NOMO-1 treated with DMSO at 0.1 percent for 48 hours (cell line): ENCODE measurements around the gene SMPD1.

Experiments
- DNase-seq: peaks from one replicate; lab custom pipeline; 2025; ENCODE audit not compliant: unreplicated experiment; lab: John Stamatoyannopoulos, UW

Gene SMPD1

DNA sequence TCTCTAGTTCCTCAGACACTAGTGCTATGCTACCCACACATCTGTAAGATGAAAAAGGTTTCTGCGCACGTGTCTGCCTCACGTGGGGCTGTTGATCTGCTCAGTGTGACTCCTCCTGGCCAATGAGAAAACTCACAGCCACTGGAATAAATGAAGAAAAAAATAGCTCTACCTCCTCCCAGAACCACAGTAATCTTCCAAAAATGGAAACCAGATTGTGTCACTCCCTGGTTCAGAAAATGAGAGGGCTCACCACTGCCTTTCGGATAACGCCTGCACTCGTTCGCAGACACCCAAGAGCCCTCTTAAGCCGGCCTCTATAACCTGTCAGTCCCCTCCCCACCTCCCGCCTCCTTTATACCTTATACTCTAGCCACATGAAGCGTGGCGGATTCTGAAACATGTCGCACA, 23.5 kb downstream of the SMPD1 start:
- no peak for DNase-seq

DNA sequence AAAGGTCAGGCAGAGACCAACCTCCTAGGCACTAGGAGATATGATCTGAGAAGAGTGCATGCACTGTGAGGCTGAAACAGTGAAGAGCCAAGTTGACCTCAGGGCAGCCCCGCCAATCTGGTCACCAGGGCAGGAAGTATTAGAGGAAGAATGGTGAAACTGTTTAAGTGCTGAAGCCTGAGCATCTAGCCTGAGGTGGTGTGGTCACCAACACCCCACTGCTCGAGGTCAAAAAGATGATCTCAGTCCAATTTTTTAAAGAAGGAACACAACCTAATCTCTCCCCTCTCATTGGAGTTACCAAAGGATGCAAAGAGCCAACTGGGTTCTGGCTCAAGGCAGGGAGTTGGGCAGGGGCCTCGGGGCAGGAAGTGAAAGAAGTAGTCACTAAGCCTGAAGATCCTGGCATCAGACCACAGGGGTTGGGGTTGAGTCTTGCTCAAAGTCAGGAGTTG, 24.6 kb downstream of the SMPD1 start:
- DNase-seq, result peak; percentile 59

DNA sequence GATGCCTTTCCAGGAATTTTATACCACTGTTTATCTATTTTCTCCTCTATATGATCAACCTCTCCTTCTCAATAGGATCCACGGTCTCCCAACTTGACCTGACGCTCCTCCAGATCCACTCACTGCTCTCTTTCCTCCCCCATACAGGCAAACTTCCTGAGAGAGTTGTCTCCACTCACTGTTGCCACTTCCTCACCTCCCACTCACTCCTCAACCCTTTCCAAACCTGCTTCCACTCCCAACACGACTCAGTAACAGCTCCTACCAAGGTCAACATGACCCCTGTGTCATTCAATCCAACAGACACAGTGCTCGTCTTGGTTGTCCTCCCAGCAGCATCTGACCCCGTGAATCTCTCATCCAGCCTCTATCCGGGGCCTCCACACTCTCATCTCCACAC, 25.5 kb downstream of the SMPD1 start:
- no peak for DNase-seq

DNA sequence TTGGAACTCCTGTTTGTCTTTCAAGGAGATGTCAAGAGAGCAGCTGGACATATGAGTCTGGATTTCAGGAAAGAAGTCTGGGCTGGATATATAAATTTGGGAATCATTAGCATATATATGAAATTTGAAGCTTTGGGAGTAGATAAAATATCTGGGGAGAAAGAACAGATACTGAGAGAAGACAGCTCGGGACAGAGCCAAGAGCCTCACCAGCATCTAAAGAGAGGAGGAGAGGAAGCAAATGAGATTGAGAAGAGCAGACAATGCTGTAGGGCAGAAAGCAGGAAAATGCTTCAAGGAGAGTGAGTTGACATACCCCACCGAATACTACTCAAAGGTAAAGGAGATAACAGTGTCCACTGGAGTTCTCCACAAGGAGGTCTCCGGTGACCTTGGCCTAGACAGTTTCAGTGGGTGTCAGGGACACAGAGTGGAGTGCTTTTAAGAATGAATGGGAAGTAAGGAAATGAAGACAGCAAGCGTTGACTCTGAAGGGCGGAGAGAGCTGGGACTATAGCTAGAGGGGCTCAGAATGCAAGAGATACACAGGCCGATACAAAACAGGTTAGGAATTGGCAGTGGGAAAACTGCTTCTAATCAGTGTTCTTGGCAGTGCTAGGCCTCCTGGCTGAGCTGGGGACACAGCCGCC, 27.8 kb downstream of the SMPD1 start:
- no peak for DNase-seq

DNA sequence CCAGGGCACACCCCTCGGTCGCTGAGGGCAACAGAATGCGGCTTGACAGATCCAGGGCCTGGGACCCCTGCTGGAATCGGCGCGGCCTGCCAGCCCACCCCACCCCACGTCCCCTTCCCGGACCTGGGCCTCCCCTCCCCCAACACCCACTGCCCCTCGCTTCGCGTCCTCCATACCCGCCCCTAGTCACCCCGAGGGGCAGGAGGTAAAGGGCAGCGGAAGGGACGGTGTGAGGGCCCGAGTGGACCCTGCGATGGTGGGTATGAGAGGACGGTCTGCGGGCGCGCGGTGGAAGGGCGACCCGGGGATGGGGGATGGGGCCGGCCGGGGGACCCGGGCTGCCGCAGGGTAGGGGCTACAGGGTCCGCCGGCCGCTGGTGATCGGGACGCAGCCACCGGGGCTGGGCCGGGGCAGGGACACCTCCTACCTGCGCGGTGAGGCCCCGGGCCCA, 28.3 kb downstream of the SMPD1 start:
- DNase-seq, result no peak

DNA sequence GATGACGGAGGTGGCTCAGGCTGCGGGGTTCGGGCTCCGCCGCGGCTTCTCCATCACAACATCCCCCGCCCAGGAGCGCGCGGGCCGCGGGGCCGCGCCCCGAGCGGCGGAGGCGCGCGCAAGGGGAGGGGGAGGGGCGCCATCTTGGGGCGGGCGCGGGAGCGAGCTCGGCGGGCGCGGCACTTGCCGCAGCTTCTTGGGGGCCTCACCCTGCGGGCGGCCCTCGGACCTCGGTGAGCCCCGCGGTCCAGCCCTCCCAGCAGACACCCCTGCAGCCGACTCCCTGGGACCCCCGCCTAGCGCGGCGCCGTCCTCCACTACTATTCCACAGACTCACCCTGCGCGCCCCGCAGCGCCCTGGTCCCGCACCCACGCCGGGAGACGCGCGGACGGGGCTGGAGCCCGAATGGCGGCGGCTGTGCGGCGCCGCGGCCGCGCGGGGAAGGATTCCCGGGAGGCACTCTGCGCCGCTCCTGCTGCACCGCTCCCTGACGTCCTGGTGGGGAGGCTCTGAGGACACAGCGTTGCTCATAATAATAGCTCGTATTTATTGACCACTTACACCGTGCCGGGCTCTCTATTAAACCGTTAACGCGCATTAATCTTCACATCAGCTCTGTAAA, 28.8 kb downstream of the SMPD1 start, which contains the start of gene APBB1:
Gene APBB1 (minus strand): TSS at position 86 of the 623 bp plus-strand sequence. CDS start 7,747 bp downstream, outside the sequence.
- DNase-seq, result peak; percentile 12

DNA sequence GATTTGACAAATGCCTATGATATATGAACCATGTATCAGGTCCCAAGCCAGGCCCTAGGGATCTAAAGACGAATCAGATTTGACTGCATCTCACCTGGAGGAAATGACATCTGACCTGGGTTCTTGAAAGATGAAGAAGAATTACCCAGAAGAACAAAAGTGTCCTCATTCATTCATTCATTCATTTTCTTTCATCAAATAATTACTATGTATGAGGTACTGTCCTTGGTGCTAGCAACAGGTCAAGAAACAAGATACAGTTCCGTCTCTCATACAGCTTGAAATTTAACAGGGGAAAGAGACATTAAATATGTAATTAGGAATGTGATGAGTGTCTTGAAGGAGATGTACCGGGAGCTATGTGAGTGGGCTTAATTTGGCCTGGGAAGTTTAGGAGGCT, 30.4 kb downstream of the SMPD1 start:
- DNase-seq, result no peak

DNA sequence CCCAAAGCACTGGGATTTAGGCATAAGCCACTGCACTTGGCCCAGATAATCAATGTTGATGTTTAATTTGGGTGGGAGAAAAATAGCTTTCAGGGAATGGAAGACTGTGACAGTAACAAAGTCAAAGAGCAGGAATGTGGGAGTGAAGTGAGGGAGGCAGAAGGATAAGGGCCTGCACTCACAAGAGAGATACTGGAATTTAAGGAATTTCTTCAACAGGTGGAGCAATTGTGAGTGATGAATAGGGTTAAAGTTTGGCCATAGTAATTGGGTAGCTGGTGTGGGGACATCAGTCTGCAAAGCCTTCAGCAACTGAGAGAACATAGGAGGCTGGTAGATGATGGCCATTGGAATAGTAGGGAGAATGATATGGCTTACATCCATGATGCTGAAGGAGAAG, 37.2 kb downstream of the SMPD1 start:
- no peak for DNase-seq

DNA sequence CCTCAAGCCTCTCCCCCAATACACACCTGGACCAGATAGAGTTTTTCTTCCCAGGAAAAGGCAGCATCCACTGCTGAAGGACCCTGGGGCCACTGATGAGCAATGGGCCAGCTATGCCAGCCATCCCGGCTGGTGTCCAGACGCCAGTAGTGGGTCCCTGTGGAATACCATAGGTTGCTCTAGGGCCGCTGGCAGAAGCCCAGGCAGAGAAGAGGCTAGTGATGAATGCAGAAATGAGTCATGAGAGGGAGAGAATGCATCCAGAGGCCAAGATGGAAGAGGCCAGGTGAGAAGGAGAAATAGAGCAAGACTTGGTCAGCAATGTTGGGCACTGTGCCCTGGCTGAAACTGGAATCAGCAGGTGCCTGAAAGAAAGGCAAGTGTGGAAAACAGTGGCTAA, 41.6 kb downstream of the SMPD1 start:
- no peak for DNase-seq

DNA sequence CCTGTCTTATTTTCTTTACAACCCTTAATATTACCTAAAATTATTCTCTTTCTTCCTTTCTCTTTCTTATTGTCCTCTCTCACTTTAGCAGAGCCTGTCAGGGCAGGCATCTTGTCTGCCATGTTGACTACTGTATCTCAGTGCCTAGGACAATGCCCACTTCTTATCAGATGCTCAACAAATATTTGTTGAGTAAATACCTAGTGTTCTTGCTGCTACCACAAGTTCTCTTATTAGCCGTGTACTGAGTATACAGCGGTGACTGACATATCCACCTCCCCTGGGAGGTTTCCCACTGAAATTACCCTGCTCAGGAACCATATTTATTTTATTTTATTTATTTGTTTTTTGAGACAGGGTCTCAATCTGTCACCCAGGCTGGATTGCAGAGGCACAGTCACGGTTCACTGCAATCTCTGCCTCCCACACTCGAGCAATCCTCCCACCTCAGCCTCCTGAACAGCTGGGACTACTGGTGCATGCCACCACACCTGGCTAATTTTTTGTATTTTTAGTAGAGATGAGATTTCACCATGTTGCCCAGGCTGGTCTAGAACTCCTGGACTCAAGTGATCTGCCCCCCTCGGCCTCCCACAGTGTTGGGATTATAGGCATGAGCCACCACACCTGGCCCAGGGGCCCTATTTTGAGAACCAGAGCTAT, 43.9 kb downstream of the SMPD1 start:
- no peak for DNase-seq

DNA sequence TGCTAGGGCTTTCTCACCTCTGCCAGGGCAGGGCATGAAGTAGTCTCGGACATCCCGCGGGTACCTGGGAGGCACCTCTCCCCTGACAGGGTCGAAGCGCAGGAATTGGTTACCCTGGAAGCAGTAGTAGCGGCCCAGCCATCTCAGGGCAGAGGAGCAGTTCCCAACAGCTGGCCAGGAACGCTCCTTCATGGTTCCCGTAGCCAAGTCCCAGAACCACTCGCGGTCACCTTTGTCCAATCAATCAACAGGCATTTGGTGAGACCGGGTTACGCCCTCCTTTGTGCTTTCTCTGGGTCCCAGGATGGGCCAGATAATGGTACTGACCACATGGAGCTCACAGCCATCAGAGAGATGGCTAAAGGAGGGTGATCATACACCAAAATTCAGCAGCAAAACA, 47.1 kb downstream of the SMPD1 start:
- DNase-seq, result no peak

DNA sequence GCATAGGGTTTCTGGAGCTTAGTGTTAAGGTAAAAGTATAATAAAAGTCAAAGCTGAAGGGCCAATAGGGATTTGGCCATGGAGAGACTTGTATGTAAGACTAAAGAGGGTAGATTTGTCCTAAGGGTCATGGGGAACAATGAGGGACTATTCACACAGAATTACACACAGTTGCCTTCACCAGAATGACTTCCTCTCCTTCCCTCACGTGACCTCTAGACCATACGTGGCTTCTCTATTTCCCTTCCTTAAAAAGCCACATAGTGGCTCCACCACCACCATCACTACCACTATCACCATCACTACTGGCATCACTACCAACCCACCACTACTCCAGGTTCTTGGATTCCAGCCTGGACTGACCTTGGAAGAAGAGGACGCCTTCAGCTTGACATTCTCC, 47.7 kb downstream of the SMPD1 start:
- DNase-seq, result peak; percentile 63

DNA sequence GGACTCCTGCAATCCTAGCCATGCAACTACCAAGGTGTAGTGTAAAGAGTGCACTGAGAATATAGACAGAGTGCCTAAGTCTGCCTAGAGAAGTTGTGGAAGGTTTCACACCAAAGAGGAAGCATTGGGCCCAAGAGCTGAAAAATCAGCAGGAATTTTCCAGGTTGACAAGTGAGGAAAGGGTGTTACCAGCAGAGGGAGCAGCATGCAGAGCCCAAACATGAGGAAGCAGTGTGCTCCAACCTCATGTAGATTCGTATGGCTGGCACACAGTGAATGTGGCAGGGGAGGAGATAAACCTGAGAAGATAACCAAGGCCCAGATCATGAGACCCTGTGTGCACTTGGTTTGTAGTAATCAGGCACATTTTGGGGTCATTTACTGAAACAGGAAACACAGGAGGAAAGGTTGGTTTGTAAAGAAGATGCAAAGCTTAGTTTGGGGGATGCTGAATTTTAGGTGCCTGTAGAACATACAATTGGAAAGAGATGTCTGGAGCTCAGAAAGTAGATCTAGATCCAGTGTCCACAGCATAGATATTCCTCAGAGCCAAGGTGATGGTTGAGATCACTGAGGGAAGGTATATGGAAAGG, 48.8 kb downstream of the SMPD1 start:
- peak; percentile 64 for DNase-seq

DNA sequence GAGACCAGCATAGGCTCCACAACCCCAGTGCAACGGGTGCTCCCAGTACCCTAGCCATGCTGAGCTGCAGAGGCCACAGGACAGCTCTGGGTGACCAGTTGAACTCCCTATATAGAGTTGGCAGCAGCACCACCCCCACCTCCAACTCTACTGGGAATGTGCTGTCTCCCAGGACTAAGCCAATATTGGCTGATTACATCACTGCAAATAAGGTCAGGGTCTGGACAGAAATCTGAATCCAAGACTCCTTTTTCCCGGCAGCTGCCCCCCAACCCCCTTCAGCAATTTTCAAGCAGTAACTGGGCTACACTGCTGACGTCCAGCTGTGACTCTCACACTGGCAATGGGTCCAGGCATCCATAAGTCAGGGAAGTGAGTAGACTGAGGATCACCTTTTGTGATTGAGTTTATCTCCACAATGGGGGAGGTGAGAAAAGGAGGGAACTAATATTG, 50.7 kb downstream of the SMPD1 start, which contains the start of gene HPX:
Gene HPX (minus strand): TSS at position 82 of the 453 bp plus-strand sequence. CDS start 24 bp downstream, at position 58.
- no peak for DNase-seq

DNA sequence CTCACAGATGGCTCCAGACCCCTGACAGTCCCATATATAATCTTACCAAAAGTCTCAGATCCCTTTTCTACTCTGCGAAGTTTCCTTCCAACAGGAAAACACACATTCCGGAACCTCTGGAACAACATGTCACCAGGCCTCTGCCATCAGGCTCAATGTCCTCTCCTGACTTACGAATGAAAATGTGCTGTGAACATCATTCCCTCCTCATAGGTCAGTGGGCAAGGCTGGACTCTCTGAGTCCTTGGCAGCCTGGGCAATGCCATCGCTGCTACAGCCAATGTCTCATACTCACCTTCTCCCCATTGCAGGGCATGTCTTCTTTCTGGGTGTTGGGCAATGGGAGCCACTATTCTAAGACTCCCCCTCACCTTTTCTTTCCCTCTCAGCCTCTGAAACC, 52.2 kb downstream of the SMPD1 start:
- no peak for DNase-seq

DNA sequence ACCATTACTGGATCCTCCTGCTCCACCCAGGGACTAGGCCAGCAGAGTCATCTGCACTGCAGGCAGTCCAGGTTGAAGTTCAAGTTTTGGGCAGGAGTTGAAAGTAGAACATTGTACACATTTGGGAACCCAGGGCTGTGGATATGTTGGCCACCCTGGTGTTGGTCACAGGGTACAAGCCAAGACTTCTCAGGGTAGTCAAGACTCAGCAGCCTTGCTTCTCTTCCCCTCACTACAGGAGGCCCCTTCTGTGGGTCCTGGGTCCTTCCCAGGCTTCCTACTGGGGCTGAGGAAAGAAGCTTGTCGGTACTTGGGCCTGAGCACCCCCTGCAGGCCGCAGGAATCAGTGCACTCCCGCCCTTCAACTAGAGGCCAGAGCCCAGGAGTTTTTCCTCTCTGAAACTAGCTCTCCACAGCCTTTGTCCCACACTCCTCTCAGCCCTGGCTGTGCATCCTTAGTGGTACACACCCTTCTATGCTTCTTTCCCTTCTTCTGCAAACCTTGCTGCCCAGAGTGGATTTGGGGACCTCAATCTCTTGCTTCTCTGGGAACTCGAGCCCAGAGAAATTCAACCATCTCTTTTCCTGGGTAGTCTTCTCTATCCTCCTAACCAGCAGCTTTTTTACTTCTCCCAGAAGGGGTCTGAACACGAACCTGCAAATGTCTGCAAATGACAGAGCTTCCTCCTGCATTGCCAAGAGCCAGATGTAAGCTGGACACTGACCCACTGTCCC, 53.2 kb downstream of the SMPD1 start:
- DNase-seq, result peak; percentile 26
